ENCODE results near the gene DAGLB.

The DAGLB gene, protein sequence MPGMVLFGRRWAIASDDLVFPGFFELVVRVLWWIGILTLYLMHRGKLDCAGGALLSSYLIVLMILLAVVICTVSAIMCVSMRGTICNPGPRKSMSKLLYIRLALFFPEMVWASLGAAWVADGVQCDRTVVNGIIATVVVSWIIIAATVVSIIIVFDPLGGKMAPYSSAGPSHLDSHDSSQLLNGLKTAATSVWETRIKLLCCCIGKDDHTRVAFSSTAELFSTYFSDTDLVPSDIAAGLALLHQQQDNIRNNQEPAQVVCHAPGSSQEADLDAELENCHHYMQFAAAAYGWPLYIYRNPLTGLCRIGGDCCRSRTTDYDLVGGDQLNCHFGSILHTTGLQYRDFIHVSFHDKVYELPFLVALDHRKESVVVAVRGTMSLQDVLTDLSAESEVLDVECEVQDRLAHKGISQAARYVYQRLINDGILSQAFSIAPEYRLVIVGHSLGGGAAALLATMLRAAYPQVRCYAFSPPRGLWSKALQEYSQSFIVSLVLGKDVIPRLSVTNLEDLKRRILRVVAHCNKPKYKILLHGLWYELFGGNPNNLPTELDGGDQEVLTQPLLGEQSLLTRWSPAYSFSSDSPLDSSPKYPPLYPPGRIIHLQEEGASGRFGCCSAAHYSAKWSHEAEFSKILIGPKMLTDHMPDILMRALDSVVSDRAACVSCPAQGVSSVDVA

DNA sequence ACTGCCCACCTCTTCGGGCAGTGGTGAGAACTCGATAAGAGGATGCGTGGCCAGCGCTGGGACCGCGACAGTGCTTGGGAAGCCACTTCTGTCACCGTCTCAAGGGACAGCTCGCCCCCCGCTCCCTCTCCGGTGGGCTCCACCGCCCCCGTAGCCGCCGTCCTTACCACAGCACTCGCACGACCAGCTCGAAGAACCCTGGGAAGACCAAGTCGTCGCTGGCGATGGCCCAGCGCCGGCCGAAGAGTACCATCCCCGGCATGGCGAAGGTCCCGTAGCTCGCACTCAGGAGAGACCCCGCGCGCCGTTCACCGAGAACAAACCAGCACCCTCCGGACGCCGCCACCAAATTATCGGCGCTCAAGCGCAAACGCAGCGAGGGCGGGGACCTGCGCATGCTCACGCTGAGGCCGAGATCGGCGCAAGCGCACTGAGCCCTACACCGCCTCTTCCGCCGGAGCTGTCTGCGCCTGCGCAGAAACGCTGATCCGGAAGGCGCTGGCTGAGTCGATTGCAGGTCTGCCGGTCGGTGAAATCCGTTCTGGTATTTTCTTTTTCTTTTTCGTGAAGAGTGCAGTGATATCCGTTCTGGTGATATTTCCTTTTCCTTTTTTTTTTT lies at the start of gene DAGLB:
Gene DAGLB (minus strand): TSS at position 374 of the 619 bp plus-strand sequence. CDS start 112 bp downstream, at position 262.
- no peak for TF ChIP-seq ZFX (IDR thresholded peaks at IDR 0.05)
- H3K27ac ChIP-seq = peak within 1 kb of the TSS; percentile 86

DNA sequence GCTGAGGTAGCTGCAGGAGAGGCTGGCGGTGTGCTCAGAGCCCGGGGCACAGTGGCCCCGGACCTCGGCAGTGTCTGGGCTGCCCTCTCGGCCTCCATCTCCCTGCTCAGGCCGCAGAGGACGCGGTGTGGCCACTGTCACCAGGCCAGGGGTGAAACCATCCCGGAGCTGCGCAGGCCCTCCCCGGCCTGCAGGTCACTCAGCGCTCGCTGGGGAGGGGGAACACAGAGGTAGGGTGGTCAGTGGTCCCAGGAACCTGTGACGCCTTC lies 49.8 kb upstream of the DAGLB start:
- TF ChIP-seq, protein P1, sequence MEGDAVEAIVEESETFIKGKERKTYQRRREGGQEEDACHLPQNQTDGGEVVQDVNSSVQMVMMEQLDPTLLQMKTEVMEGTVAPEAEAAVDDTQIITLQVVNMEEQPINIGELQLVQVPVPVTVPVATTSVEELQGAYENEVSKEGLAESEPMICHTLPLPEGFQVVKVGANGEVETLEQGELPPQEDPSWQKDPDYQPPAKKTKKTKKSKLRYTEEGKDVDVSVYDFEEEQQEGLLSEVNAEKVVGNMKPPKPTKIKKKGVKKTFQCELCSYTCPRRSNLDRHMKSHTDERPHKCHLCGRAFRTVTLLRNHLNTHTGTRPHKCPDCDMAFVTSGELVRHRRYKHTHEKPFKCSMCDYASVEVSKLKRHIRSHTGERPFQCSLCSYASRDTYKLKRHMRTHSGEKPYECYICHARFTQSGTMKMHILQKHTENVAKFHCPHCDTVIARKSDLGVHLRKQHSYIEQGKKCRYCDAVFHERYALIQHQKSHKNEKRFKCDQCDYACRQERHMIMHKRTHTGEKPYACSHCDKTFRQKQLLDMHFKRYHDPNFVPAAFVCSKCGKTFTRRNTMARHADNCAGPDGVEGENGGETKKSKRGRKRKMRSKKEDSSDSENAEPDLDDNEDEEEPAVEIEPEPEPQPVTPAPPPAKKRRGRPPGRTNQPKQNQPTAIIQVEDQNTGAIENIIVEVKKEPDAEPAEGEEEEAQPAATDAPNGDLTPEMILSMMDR (conservative IDR thresholded peaks at IDR 0.05) = no peak
- TF ChIP-seq ZFX (IDR thresholded peaks at IDR 0.05) = no peak
- H3K27ac ChIP-seq = no peak overlapping the region

DNA sequence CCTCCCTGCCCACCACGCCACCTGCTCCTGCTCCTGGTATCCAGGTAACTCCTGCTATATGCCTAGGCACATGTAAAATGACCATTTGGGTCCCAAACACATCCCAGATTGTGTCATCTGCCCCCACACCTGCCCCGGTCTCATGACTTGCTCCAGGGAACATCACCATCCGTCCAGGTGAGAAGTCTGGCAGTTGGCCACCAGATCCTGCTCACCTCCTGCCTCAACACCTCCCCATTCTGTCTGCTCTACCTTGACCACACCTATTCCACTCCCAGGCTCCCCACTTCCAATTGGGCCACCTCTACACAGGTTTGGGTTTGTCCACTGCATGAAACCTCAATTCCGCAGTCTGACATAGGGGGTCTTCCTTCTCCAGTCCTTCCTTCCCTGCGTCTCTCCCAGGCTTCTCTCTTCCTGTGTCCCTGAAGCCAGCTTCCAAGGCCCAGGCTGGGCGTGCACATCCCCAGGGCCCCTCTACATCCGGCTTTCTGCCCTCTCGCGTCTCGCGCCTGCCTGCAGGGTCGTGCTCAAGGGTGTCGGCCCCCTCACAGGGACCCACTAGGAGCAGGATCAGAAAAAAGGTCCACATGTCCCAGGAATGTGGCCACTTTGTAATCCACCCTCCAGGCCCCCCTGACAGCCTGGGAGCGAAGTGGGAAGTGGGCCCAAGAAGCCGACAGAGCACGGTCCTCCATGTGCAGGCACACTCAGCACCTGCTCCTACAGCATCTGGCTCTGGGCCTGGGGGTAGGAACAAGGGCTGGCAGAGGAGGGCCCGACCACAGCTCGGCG lies 49.3 kb upstream of the DAGLB start:
- TF ChIP-seq, protein P1 (conservative IDR thresholded peaks at IDR 0.05) = no peak
- no peak for TF ChIP-seq ZFX (IDR thresholded peaks at IDR 0.05)
- no peak overlapping the region; the same call in 1 of the 2 replicates for H3K27ac ChIP-seq

DNA sequence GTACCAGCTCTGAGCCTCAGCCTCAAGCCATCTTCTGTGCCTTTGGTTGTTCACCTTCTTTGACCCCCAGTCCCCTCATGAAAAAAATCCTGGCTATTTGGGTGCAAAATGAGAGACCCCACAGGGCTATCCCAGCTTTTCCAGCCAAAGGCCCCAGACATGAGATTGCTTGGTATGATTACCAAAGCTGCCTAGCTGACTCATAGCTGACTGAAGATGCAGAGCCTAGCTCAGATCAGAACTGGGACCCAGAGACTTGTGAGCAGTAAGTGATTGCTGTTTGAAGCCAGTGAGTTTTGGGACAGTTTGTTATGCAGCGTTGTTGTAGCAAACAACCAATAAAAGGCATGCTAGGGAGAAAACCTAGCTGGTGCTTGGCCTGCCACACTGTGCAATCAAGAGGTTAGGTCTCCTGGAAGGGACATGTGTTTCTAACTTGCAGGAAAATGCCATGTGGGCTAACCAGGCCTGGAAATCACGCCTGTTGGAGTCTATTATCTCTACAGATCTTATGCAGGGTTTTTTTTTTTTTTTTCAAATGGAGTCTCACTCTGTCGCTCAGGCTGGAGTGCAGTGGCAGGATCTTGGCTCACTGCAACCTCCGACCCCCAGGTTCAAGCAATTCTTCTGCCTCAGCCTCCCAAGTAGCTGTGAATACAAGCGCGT lies 48.0 kb upstream of the DAGLB start:
- TF ChIP-seq ZFX (IDR thresholded peaks at IDR 0.05) = no peak
- TF ChIP-seq, protein P1 (conservative IDR thresholded peaks at IDR 0.05) = no peak
- H3K27ac ChIP-seq = no peak overlapping the region

DNA sequence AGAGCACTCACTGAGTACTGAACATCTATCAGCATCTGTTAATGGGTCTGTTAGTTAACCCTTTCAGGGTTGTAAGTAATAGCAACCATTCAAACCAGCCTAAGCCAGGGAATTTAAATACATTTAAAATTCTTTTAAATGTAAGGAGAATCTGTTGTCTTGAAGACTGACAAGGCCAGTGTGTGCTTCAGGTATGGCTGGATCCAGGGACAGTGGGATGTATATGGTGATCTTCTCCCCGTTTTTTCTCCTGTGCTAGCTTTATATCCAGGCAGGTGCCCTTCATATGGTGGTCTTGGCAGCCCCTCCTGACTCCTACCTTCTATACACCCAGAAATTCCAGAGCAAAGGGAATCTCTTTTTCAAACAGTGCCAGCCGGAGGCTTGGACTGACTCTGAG lies 46.6 kb upstream of the DAGLB start:
- TF ChIP-seq, protein P1 (conservative IDR thresholded peaks at IDR 0.05) = no peak
- TF ChIP-seq ZFX (IDR thresholded peaks at IDR 0.05) = no peak
- H3K27ac ChIP-seq = no peak overlapping the region

DNA sequence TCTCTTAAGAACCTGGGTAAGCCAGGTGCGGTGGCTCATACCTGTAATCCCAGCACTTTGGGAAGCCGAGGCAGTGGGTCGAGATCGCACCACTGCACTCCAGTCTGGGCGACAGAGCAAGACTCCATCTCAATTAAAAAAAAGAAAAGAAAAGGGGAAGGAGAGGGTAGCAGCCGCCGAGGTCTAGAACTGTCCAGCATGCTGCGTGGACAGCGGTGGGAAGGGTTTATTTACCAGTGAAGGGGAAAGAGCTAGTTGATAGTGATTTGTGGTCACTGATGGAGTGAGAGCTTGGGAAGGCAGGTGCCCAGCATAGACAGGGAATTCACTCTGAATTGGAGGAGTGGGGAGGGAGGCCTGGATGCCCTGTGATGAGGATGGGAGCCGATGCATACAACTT lies 43.4 kb upstream of the DAGLB start:
- no peak for TF ChIP-seq ZFX (IDR thresholded peaks at IDR 0.05)

DNA sequence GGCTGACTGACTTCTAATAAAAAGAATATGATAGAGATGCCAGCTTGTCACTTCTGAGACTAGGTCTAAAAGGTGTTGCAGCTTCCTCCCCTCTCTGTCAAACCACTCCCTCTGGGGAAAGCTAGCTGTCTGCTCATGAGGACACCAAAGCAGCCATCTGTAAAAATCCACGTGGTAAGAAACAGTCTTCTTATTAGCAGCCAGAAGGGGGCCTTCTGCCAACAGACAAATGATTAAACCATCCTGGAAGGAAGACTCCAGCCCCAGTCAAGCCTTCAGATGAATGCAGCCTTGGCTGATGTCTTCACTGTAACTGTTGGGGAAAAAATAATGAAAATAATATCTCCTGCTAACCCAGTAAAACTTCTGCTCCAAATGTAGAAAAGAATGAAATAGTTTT lies 41.9 kb upstream of the DAGLB start:
- no peak overlapping the region for H3K27ac ChIP-seq
- TF ChIP-seq, protein P1 (conservative IDR thresholded peaks at IDR 0.05) = no peak
- no peak for TF ChIP-seq ZFX (IDR thresholded peaks at IDR 0.05)

More for the DNA sequence above, 43.4 kb upstream of the DAGLB start:
- no peak overlapping the region for H3K27ac ChIP-seq
